Right ventricle myocardium inferior (tissue), 1 donor: Measurements from ENCODE around the gene PIGM. TPM values are rescaled to one million over a fixed set of nuclear protein-coding genes. Genes with fewer than 3 reads are reported as not detected.

Source experiments
- ATAC-seq: fragments of 200-7000 bp; cut with Tn5 transposase; one replicate; pipeline ENCODE4 v1.9.1; 2020; ENCODE audit warnings: mild to moderate bottlenecking, moderate library complexity
- DNase-seq: peaks from one replicate; pipeline ENCODE4 v3.0.0; 2021; ENCODE audit errors: missing footprints
- intact Hi-C: fragments of 100-400 bp; cut with DNase I; formaldehyde crosslinking; loops from one replicate; pipeline ENCODE4 v1.11.0; 2022
- long read RNA-seq: library from polyadenylated mRNA; unstranded; transcript quantifications from one replicate; pipeline ENCODE4 v2.0.0, GENCODE V29; 2021
- total RNA-seq: library from RNA; stranded (reverse); fragmentation: NEBNext Ultra II Directional; extraction: Animal tissue kit (Norgen Biotek cat#: 25700); gene quantifications from one replicate; pipeline ENCODE4 v1.2.1, GENCODE V29; 2021
- donor health status: DM: no; HTN: yes; CAD: no; lungs with severe emphysema.

PIGM gene
- 2.4 TPM for total RNA-seq
- long read RNA-seq, full-length matches to known transcripts, result 5 of 5 reads
- long read RNA-seq, partial matches to known transcripts, result 0 of 5 reads
- long read RNA-seq, other reads (novel, unspliced or antisense), result 0 of 5 reads

DNA sequence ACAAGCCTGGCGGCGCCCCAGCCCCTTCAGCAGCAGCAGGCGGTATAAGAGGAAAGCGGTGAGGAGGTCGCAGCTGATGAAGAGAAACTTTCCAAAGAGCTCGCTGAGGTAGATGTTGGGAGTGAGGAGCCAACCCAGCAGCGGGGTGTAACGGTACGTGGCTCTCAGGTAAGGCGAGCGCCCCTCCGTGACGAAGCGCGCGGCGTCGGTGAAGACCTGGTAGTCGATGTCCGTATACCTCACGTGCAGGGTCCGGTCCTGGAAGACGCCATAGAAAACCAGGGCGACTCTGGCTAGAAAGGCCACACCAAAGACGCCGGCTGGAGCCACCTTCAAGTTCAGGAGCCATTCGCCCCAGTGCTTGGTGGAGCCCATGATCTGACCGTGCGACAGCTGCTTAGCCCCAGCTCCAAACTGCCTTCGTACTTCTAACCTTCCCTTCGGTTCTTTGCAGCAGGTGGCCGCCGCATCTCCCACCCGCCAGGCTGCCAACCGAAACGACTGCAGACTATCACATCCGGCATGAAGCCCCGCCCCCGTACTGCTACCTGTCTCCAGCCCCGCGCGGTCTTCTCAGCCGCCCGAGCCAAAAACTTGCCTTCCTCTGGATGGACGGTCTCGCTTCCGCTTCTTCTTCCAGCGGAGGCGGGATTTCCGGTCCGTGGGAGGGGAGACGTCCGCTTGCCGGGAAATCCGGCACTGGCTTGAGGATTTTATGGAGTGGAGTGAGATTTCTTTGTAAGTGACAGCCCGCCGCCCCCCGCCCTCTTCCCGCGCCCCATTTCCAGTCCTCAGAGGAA, at the start of gene PIGM:
TSS of gene PIGM (minus strand) at position 626 of the 800 bp plus-strand sequence. CDS start at position 375, 251 bp downstream.
- DNase-seq (peak; percentile 95), ATAC-seq (peak; percentile 97)
- intact Hi-C loops, result loop anchor here (5.0 kb wide), 1 partner anchor 249 kb away; the partner anchor contains the start of gene DUSP23

DNA sequence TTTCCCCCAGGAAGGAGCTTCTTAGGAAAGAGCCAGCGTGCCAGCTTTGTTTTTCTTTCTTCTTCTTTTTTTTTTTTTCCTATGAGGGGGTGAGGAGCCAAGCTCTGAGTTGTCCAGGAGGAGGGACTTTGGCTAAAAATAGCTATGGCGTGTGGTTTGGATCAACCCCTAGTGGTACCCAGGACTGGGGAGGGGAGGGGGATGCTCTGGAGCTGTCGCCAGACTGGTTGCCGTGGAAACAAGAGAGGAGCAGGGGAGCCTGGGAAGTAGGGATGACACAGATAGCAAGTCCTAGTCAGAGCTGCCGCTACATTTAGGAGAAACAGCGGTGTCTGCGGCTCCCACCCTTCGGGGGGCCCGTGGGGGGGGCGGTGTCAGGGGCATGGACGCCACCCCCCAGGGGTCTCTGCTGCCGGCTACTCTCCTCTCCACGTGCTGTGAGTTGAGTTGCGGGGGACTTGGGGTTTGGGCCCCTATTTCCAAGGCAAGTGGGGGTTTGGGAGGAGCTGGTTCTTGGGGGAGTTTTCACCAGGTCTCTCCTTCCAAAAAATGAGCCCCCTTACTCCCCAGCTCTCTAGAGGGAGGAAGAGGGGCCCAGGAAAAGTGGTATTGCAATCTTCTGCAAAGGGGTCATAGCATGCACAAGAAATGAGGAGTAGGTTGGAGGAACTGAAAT, 49.6 kb upstream of the PIGM start, which contains the start of gene KCNJ9:
TSS of gene KCNJ9 (plus strand) at position 278 of the 676 bp plus-strand sequence. CDS start 2,493 bp downstream, outside the sequence.
- intact Hi-C loops, result no loop called here
- ATAC-seq (no peak), DNase-seq (no peak)

DNA sequence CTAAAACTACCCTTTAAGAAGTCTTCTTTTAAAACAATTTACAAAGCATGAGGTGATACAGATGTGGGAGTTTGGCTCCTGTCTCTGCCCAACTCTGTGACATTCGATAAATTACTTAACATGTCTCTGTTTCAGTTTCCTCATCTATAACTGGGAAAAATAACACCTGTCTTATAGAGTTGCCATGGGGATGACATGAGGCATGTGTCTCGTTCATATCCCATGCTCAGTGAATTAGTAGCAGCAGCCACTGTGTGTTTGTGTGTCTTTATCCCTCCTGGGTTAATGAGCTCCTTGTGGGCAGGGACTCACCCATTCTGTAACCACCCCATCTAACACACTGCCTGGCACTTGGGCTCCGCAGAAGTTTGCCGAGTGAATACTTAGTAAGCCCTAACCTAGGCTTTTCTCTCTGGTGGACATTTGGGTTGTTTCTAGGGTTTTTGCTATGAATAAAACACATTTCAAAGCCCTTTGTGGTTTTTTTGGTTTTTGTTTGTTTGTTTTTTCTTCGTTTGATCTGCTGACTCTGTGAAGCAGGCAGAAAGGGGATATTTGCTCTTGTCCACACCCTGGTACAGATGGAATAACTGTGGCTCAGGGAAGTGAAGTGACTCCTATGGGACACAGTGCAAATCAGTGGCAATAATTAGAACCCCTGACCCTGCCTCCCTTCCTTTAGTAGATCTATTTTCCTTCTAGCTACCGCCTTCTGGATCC, 48.8 kb upstream of the PIGM start:
- intact Hi-C loops, result no loop called here
- no peak for DNase-seq
- ATAC-seq, result no peak

DNA sequence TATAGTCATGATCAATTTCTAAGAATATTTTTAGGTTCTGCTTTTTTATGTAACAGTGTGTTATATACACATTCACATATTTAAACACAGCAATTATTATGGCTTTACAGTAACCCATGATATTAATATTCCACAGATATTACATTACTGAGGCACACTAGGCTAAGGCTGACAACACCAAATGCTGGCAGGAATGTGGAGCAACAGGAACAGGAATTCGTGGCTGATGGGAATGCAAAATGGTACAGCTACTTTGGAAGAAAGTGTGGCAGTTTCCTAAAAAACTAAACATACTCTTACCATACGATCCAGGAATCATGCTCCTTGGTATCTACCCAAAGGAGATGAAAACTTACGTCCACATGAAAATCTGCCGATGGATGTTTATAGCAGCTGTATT, 47.7 kb upstream of the PIGM start:
- DNase-seq (no peak), ATAC-seq (no peak)
- intact Hi-C loops, result no loop called here

DNA sequence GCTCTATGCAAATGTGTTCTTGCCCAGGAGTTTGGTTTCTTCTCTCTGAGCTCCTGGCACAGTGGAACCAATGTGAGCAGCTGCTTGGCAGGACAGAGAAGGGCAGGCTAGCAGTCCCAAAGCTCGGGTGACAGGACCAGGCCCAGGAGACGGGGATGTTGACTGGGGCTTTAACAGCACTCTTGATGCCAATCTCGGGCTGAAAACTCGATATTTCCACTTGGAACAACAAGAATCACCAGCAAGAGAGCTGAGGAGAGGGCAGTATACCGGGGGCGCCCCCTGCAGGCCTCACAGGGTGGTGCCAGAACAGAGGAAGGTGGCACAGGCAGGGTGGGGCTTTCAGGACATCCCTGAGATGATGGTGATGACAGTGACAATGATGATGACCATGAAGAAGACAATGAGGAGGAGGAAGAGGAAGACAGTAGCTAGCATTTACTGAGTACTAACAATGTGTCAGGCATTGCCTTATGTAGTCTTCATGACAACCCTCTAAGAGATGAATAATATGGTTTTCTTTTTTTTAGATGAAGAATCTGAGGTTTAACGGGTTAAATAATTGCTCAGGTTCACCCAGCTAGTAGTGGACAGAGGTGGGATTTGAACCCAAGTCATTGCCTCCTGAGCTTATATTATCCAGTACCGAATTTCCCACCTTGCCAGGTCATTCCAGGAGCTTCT, 46.9 kb upstream of the PIGM start:
- intact Hi-C loops, result no loop called here
- ATAC-seq, result no peak
- DNase-seq, result no peak

DNA sequence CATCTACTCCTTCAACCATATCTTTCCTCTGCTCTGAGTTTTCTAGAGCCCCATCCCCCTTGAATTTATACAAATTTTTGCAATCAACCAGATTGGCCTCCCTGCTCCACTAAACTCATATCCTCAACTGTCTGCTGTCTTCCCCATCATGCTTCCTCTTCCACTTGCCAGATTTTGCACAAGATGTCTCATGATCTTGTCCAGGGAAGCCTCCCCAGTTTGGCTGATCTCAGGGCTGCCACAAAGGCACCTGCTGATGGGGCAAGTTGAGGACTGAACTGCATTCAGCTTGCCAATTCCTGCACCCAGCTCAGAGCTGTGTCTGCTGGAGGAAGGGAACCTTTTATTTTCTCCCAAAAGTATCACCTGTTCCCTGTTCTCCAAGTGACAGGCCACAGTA, 45.7 kb upstream of the PIGM start:
- DNase-seq (no peak), ATAC-seq (peak; percentile 13)
- intact Hi-C loops, result no loop called here

DNA sequence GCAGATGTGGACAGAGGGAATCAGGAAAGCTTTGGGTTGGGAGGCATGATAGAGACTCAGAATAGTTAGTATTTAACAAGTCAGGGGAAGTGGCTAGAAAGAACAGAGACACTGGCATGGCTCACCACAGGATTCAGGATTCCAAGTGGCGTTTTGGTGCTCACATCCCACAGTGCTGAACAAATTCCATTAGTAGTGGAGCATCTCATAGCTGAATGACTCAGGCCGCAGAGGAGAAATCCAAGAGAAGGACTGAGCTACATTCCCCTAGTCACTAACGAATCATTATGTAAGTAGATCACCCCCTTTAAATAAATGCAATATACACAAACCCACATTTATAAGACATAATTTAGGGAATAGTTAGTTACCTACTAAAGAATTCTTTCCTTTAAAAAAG, 44.5 kb upstream of the PIGM start:
- ATAC-seq, result no peak
- intact Hi-C loops, result no loop called here

DNA sequence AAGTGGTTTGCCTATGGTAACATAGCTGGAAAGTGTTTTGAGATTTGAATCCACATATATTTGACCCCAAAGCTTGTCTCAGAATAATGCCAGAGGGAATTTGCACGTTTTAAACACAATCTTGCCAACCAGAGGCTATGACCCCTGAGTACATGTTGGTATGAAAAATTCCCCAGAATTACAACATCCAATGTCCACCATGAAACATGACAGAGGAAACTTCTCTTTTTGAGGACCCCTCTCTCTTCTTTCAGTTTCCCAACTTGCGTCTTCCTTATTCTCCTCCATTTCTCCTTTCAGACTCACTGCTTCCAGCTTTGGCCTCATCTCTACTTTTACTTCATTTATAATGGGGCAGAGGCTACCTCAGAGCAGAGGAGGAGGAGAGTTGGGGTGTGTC, 44.0 kb upstream of the PIGM start:
- intact Hi-C loops, result no loop called here
- ATAC-seq (no peak), DNase-seq (no peak)

More for the DNA sequence above, 44.5 kb upstream of the PIGM start:
- DNase-seq, result no peak

DNA sequence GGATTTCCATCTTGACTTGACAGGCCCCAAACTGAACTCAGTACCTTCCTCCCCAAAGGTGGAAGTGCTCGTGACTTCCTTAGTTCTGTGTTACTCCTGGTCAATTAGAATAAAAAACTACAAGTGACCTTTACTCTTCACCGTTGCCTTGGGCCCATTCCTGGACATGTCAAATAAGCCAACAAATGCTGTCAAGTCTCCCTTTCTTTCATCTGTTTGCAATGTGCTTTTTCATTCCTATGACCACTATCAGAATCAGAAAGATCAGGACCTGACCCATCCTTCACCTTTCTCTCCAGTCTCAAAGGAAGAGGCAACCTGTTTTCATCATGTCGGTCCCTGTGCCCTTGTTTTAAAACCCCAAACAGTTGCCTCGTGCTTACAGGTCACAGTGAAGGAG, 43.1 kb upstream of the PIGM start:
- DNase-seq (no peak), ATAC-seq (no peak)
- intact Hi-C loops, result no loop called here

DNA sequence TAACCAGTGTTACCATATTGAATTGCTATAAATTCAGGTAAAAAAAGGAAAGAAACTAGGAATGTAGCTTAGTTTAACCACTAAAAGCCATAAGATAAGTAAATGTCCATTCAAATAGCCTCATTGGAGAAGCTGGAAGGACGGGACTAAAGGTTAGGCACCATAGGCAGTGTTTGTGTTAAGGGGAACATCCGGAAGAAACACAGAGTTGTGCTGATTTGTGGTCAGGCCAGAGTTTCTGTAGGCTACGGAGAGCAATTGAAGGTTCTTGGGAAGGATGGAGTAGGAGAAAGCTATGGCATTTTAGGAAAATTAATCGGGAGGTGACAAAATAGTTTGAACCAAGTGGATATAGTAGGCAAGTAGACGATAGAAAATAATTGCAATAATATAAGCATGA, 39.5 kb upstream of the PIGM start:
- ATAC-seq (no peak), DNase-seq (no peak)
- intact Hi-C loops, result no loop called here

DNA sequence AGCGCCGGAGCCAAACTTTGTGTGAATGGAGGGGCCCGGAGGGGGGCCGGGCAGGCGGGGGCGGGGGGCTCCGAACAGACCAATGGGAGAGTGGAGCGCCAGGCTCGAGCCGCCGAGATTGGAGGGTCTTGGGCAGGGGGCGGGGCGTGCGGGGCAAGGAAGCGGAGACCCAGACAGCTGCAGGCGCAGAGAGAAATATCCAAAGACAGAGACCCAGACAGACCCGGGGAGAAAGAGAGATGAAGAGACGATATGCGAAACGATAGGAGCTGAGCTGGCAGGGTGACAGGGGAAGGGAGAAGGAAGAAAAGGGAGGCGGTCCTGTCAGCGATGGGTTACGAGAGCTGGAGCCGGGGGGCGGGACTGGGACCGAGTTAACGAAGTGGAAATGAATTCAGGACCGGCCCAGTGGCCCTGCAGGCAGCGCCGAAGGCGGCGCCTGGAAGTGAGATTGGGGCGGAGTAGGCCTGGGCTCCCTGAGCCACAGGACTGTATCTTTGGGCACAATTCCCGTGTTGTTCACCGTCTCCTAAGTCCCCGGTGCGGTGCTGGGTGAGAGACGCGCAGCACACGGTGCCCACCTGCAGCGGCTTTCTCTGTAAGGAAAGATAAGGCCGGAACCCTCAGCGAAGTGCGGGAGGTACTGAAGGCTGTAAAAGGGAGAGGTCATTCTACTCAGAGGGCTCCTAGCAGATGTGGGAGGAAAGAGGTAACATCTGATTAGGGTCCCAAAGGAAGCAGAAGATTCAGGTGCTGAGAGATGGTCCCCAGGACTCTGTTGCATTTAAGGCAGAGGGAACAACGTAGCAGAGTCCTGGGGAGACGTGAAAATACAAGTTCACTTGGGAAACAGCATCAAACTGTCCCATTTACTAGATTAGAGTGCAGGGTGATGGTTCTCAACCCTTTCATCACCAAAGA, 38.7 kb upstream of the PIGM start:
- ATAC-seq, result peak; percentile 95
- intact Hi-C loops, result no loop called here

DNA sequence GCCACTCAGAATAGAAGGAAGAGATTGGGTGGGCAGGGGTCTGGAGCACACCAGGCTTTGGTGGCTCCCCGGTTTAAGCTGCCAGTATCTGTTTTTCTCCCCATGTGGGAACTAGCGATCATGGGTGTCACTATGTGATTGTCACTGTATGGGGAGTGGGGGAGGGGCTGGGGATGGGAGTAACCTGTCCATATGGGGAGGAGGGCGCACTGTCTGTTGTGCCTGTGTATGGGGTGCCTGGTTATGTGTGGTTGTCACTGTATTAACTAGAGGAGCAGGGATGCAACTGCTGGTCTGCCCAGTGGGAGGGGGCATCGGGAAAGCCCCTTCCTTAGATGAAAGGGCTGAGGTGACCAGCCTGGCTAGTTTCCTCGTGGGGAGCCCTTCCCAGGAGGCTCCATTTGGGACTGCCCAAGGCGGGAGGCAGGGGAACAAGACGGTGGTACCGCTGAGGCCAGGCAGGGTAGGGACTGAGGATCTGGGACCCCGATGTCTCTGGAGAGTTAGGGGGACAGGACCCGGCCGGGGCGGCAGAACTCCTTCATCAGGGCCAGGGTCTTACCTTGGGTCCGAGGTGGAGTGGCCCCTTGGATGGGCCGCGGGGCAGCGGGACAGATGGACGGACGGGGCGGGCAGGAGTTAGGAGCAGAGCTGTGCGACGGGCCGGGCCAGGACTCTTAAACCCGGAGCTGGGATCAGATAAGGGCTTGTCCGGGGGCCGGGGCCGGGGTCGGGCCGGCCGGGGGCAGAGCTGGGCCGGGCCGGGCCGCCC, 37.9 kb upstream of the PIGM start, which contains the start of gene KCNJ10:
TSS of gene KCNJ10 (minus strand) at position 701 of the 772 bp plus-strand sequence. CDS start 27,628 bp downstream, outside the sequence.
- ATAC-seq (no peak), DNase-seq (no peak)
- intact Hi-C loops, result no loop called here

More for the DNA sequence above, 38.7 kb upstream of the PIGM start:
- peak; percentile 88 for DNase-seq

DNA sequence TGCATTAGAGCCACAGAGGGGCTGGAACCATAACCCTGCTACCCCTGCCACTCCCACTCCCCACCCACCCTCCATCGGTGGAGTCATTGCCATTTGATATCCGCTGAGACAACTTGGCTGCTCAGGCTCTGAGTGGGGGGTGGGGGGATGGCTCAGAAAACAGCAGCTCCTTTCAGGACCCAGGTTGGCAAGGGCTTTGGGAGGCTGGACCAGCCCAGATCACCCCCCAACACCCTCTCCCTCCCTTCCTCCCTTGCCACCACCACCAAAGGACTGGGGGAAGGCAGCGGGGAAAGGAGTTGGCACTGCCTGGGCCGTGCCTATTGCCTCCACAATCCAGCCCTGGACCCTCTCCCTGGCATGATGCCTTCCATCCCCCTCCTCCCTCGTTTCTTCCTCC, 36.4 kb upstream of the PIGM start:
- ATAC-seq, result no peak
- intact Hi-C loops, result no loop called here
- no peak for DNase-seq

DNA sequence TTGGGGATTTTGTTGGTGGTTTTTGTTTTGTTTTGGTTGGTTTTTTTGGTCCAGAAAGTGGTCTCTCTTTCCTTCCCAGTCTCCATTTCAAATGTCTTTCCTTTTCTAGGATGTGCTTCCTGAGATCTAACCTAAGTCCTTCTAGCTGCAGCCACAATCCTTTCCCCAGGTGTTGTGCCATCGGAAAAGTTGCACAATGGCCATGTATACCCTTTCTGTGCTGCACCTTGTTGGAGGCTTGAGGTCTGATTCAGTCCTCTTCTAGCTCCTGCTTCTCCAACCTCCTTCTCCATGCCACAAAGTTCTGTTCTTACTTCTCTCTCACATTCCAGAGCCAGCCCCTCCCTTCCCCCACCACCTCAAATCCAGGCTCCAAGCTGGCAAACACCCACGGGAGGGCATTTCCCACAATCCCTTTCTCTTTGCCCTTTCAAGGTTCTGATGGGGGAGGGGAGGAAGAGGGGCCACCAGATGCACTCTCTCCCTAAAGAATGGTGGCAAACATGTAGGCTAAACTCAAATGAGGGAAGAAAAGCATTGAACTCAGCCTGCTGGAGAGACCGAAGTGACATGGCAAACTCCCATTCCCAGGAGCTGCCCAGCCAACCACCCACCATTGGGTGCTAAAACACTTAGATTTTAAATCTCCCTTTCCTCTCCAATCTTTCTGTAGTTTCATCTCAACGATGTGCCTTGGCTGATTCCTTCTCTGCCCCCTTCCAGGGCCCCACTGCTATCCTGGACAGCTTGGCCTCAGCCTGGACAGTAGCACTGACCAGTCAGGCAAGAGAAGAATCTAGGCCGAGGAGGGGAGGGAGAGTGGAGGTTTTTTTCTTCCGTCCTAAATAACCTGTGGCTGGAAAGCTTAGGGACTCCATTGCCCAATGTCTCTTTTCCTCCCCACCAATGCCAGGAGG, 35.3 kb upstream of the PIGM start:
- DNase-seq, result no peak
- no peak for ATAC-seq
- intact Hi-C loops, result no loop called here

DNA sequence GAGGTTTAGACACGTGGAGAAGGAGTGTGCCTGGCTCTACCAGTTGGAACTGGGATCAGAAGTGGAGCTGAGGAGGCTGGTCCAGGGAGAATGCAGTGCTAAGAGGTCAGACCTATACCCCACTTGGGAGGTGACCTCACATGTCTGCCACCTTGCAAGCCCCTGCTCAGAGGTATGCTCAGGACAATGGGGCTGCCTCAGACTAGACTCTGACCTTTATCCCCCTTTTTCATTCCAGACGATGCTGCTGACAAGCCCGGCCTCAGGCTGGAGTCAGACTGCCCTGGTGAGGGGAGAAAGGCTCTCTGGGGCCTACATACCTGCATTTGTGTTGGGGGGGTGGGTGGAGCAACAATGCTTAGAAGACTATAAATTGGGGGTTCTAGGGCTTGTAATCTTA, 33.0 kb upstream of the PIGM start:
- ATAC-seq, result no peak
- no peak for DNase-seq
- intact Hi-C loops, result no loop called here

DNA sequence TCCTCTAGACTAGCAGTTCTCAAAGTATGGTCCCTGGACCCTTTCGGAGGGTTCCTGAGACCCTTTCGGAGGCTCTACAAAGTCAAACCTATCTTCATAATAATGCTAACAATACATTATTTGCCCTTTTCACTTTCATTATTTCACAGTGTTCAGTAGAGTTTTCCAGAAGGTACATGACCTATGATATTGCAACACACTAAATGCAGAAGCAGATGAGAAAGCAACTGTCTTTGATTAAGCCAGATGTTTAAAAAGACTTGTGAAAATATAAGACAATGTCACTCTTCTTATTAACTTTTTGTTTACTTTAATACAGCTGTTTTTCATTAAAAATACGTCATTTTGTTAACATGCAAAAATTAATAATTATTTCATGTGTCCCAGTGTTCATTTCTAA, 32.4 kb upstream of the PIGM start:
- ATAC-seq, result no peak
- intact Hi-C loops, result no loop called here
- DNase-seq, result no peak
